Measurements from ENCODE around the gene GJB2. TPM values are rescaled to one million over a fixed set of nuclear protein-coding genes. Genes with fewer than 3 reads are reported as not detected.

The GJB2 gene
- total RNA-seq, 2 experiments from 2014 or later, result 0.19 to 0.25 TPM

- peaks cover 39% of the 10 kb centered on the region for H3K27me3 Mint-ChIP-seq
- H3K36me3 ChIP-seq (ENCODE audit: insufficient read depth, low read length), result no peaks in the 10 kb centered on the region
- no peak overlapping the region for H3K27ac ChIP-seq (ENCODE audit: low read depth in 1 of 2, low read length in 2 of 2)
- peaks cover 2% of the 10 kb centered on the region for H3K9me3 Mint-ChIP-seq
- peaks cover 18% of the 10 kb centered on the region for H3K4me1 Mint-ChIP-seq (ENCODE audit: low read depth)
- no peak for ATAC-seq (ENCODE audit: poor library complexity)
- ChIA-PET CTCF (no interaction called here), POLR2A (interaction anchor here (1.0 kb wide), 1 partner anchor 277 kb away, joined by 5 read pairs; no protein-coding TSS in a partner anchor)
- DNase-seq, result no peak
- intact Hi-C loops (cut with DNase I, micrococcal nuclease), result loop anchor here in 1 of 2 experiments (10.0 kb wide), 2 partner anchors 506 to 626 kb away; partner anchors contain the start of gene IL17D
- H3K27me3 ChIP-seq (ENCODE audit: control insufficient read depth in 1 of 2, insufficient read depth in 2 of 2, low read length in 2 of 2), result peaks cover 29 to 37% of the 10 kb centered on the region in 2 experiments
- peaks cover 5 to 6% of the 10 kb centered on the region in 2 experiments for H3K9me3 ChIP-seq (ENCODE audit: control insufficient read depth in 1 of 2, insufficient read depth in 1 of 2, low read length in 2 of 2)
- H3K4me1 ChIP-seq (ENCODE audit: insufficient read depth, low read length), result peaks cover 11% of the 10 kb centered on the region
- no peak overlapping the region for H3K4me3 Mint-ChIP-seq
- no peak overlapping the region for H3K4me3 ChIP-seq (ENCODE audit: low read length)
- H3K27ac Mint-ChIP-seq, result no peak overlapping the region
- TF ChIP-seq, protein P1, sequence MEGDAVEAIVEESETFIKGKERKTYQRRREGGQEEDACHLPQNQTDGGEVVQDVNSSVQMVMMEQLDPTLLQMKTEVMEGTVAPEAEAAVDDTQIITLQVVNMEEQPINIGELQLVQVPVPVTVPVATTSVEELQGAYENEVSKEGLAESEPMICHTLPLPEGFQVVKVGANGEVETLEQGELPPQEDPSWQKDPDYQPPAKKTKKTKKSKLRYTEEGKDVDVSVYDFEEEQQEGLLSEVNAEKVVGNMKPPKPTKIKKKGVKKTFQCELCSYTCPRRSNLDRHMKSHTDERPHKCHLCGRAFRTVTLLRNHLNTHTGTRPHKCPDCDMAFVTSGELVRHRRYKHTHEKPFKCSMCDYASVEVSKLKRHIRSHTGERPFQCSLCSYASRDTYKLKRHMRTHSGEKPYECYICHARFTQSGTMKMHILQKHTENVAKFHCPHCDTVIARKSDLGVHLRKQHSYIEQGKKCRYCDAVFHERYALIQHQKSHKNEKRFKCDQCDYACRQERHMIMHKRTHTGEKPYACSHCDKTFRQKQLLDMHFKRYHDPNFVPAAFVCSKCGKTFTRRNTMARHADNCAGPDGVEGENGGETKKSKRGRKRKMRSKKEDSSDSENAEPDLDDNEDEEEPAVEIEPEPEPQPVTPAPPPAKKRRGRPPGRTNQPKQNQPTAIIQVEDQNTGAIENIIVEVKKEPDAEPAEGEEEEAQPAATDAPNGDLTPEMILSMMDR (IDR thresholded peaks at IDR 0.05), result no peak
- no peaks in the 10 kb centered on the region for H3K36me3 Mint-ChIP-seq (ENCODE audit: low read depth)
Measured at GRCh38 chr13:20198781-20199180, 6.0 kb upstream of the GJB2 start.

- POLR2A ChIA-PET, result interaction anchor here (0.5 to 2.3 kb wide), 9 partner anchors 10 to 1934 kb away, joined by 3 to 18 read pairs (median 3); no protein-coding TSS in a partner anchor
- intact Hi-C loops (cut with DNase I, micrococcal nuclease), result loop anchor here (1.0 to 10.0 kb wide), 4 partner anchors 215 to 627 kb away; partner anchors contain the start of gene IL17D (in 1 of the 2)
- CTCF ChIA-PET, result interaction anchor here (0.5 to 2.3 kb wide), 37 partner anchors 8 to 1910 kb away, joined by 3 to 17 read pairs (median 4); partner anchors contain the start of gene PSPC1
- H3K27ac ChIP-seq (ENCODE audit: low read depth in 1 of 2, low read length in 2 of 2), result no peak overlapping the region
- peaks cover 5 to 13% of the 10 kb centered on the region in 2 experiments for H3K9me3 ChIP-seq (ENCODE audit: control insufficient read depth in 1 of 2, insufficient read depth in 1 of 2, low read length in 2 of 2)
- TF ChIP-seq, protein P1 (IDR thresholded peaks at IDR 0.05), result peak; percentile 87
- H3K4me1 ChIP-seq (ENCODE audit: insufficient read depth, low read length), result peaks cover 20% of the 10 kb centered on the region
- Mint-ChIP-seq H3K36me3 (ENCODE audit: low read depth) (no peaks in the 10 kb centered on the region), H3K9me3 (peaks cover 2% of the 10 kb centered on the region), H3K27ac (no peak overlapping the region), H3K27me3 (peaks cover 43% of the 10 kb centered on the region), H3K4me1 (ENCODE audit: low read depth) (peaks cover 25% of the 10 kb centered on the region), H3K4me3 (no peak overlapping the region)
- no peaks in the 10 kb centered on the region for H3K36me3 ChIP-seq (ENCODE audit: insufficient read depth, low read length)
- no peak overlapping the region for H3K4me3 ChIP-seq (ENCODE audit: low read length)
- H3K27me3 ChIP-seq (ENCODE audit: control insufficient read depth in 1 of 2, insufficient read depth in 2 of 2, low read length in 2 of 2), result peaks cover 37 to 51% of the 10 kb centered on the region in 2 experiments
- ATAC-seq (ENCODE audit: poor library complexity) (peak; percentile 69), DNase-seq (peak in 5 of 14 experiments; percentile 19 to 76 (median 43))
Measured at GRCh38 chr13:20197361-20197834, 4.7 kb upstream of the GJB2 start.

DNA sequence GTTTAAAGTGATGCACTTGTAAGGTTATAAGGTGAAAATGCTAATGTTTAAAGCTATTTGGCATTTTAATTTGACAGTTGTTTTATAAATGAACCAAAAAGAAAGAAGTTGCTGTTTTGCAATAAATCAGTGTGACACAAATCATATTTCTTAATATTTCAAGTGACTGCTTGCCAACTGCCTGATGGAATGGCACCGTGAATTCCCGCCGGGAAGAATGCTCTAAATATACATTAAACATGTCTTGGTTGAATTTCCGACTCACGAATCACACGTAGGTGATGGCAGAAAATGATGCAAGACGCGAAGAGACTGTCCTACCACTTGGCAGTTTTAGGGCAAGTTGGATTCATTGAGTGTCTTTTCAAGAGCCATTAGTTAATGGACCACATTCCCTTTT lies 3.1 kb upstream of the GJB2 start:
- no peak for ATAC-seq (ENCODE audit: poor library complexity)
- no peaks in the 10 kb centered on the region for H3K9me3 Mint-ChIP-seq
- ChIA-PET POLR2A (interaction anchor here (2.3 kb wide), 1 partner anchor 294 kb away, joined by 18 read pairs; no protein-coding TSS in a partner anchor), CTCF (interaction anchor here (1.1 to 2.3 kb wide), 2 partner anchors 10 to 294 kb away, joined by 5 to 17 read pairs; no protein-coding TSS in a partner anchor)
- H3K27ac Mint-ChIP-seq, result no peak overlapping the region
- peaks cover 56% of the 10 kb centered on the region for H3K27me3 Mint-ChIP-seq
- Histone ChIP-seq H3K27ac (ENCODE audit: low read depth in 1 of 2, low read length in 2 of 2) (no peak overlapping the region), H3K4me1 (ENCODE audit: insufficient read depth, low read length) (peaks cover 28% of the 10 kb centered on the region), H3K9me3 (ENCODE audit: control insufficient read depth in 1 of 2, insufficient read depth in 1 of 2, low read length in 2 of 2) (peaks cover 0 to 17% of the 10 kb centered on the region in 2 experiments), H3K27me3 (ENCODE audit: control insufficient read depth in 1 of 2, insufficient read depth in 2 of 2, low read length in 2 of 2) (peaks cover 47 to 67% of the 10 kb centered on the region in 2 experiments), H3K4me3 (ENCODE audit: low read length) (no peak overlapping the region), H3K36me3 (ENCODE audit: insufficient read depth, low read length) (no peaks in the 10 kb centered on the region)
- H3K4me1 Mint-ChIP-seq (ENCODE audit: low read depth), result peaks cover 25% of the 10 kb centered on the region
- TF ChIP-seq, protein P1 (IDR thresholded peaks at IDR 0.05), result no peak
- no peaks in the 10 kb centered on the region for H3K36me3 Mint-ChIP-seq (ENCODE audit: low read depth)
- intact Hi-C loops (cut with DNase I, micrococcal nuclease), result loop anchor here in 1 of 2 experiments (2.0 to 10.0 kb wide), 3 partner anchors 217 to 629 kb away; partner anchors contain the start of gene IL17D
- no peak overlapping the region for H3K4me3 Mint-ChIP-seq
- DNase-seq, result no peak
